Glomerular visceral epithelial cell (primary cell): Measurements from ENCODE around the gene MAGEB18.

Experiments
- DNase-seq: peaks from one replicate; pipeline ENCODE4 v3.0.0-alpha.2; 2016; ENCODE audit errors: extremely low spot score

The MAGEB18 gene

GRCh38 chrX:26138274-26138673 lies at the start of gene MAGEB18:
Gene MAGEB18, plus strand, starts transcription at chrX:26138343. Its CDS starts 643 bp downstream, at chrX:26138986.
- no peak for DNase-seq

GRCh38 chrX:26100421-26100920 lies 37.7 kb upstream of the MAGEB18 start:
- DNase-seq = peak; percentile 0

GRCh38 chrX:26109142-26109541 lies 29.0 kb upstream of the MAGEB18 start:
- DNase-seq = no peak

- no peak for DNase-seq
Measured at GRCh38 chrX:26146024-26146423, 7.9 kb downstream of the MAGEB18 start.

GRCh38 chrX:26160301-26160700 lies 22.2 kb downstream of the MAGEB18 start, which contains the start of gene MAGEB6B:
Gene MAGEB6B, plus strand, starts transcription at chrX:26160601. Its CDS starts 0 bp downstream, at chrX:26160601.
- DNase-seq = no peak
